HG02623 (cell line): ENCODE measurements around the gene CCDC73.
"Not testable (repeated sequence)": the region's sequence is repeated elsewhere in the genome, so short reads cannot be mapped to it uniquely, and the experiment has no call there.

Source experiments
- ATAC-seq: cut with Tn5 transposase; IDR thresholded peaks from one replicate; pipeline ENCODE4 v1.9.1; 2021; ENCODE audit warnings: moderate library complexity; ENCODE audit not compliant: unreplicated experiment

Gene CCDC73

GRCh38 chr11:32597921-32598320 is 196.5 kb downstream of the CCDC73 start:
- no peak for ATAC-seq

- ATAC-seq, result not testable (repeated sequence)
Measured at GRCh38 chr11:32596114-32596513, 198.3 kb downstream of the CCDC73 start.

- ATAC-seq, result no peak
Measured at GRCh38 chr11:32594272-32594671, 200.2 kb downstream of the CCDC73 start.

- no peak for ATAC-seq
Measured at GRCh38 chr11:32586576-32587190, 207.8 kb downstream of the CCDC73 start.

GRCh38 chr11:32584921-32585320 is 209.5 kb downstream of the CCDC73 start:
- no peak for ATAC-seq

GRCh38 chr11:32583459-32584271 is 210.8 kb downstream of the CCDC73 start, which contains the start of gene EIF3M:
EIF3M (plus strand) TSS chr11:32583831; CDS start chr11:32583888, 57 bp downstream.
- ATAC-seq, result peak; percentile 98

- ATAC-seq, result no peak
Measured at GRCh38 chr11:32581556-32581955, 212.9 kb downstream of the CCDC73 start.

GRCh38 chr11:32580967-32581366 is 213.5 kb downstream of the CCDC73 start:
- no peak for ATAC-seq

- no peak for ATAC-seq
Measured at GRCh38 chr11:32576456-32576855, 218.0 kb downstream of the CCDC73 start.

- no peak for ATAC-seq
Measured at GRCh38 chr11:32575070-32575469, 219.4 kb downstream of the CCDC73 start.

- ATAC-seq, result no peak
Measured at GRCh38 chr11:32574421-32574820, 220.0 kb downstream of the CCDC73 start.

- ATAC-seq, result no peak
Measured at GRCh38 chr11:32573228-32573627, 221.2 kb downstream of the CCDC73 start.

- no peak for ATAC-seq
Measured at GRCh38 chr11:32571039-32571438, 223.4 kb downstream of the CCDC73 start.

GRCh38 chr11:32569313-32569881 is 225.1 kb downstream of the CCDC73 start:
- no peak for ATAC-seq

GRCh38 chr11:32567154-32567553 is 227.3 kb downstream of the CCDC73 start:
- ATAC-seq, result no peak

- ATAC-seq, result no peak
Measured at GRCh38 chr11:32566517-32566916, 227.9 kb downstream of the CCDC73 start.

- ATAC-seq, result no peak
Measured at GRCh38 chr11:32563600-32563959, 230.9 kb downstream of the CCDC73 start.

GRCh38 chr11:32562839-32563599 is 231.4 kb downstream of the CCDC73 start:
- no peak for ATAC-seq

- no peak for ATAC-seq
Measured at GRCh38 chr11:32561835-32562234, 232.6 kb downstream of the CCDC73 start.

- ATAC-seq, result no peak
Measured at GRCh38 chr11:32555895-32556294, 238.6 kb downstream of the CCDC73 start.

GRCh38 chr11:32555091-32555490 is 239.4 kb downstream of the CCDC73 start:
- no peak for ATAC-seq
